PC-3 (cell line): ENCODE results near the gene PTPN1.

Source experiments
- CTCF ChIP-seq: fragments of 300-600 bp; sonication (generic); conservative IDR thresholded peaks from 2 replicates; pipeline ENCODE4 v1.5.1; 2017; ENCODE audit warnings: antibody characterized with exemption, low read depth, mild to moderate bottlenecking, low read length
- EZH2 ChIP-seq: fragments of 300-600 bp; sonication (generic); IDR thresholded peaks from one replicate; pipeline ENCODE4 v1.6.1; 2017; ENCODE audit warnings: antibody characterized with exemption, mild to moderate bottlenecking, low read length; ENCODE audit not compliant: unreplicated experiment
- EZH2phosphoT487 ChIP-seq: fragments of 300-600 bp; sonication (generic); IDR thresholded peaks from 2 replicates; pipeline ENCODE4 v1.6.1; 2018; ENCODE audit warnings: mild to moderate bottlenecking, antibody characterized with exemption, low read length, borderline replicate concordance

GRCh38 chr20:50460608-50461267, 49.4 kb upstream of the PTPN1 start:
- no peak for TF ChIP-seq EZH2
- peak; percentile 98 for TF ChIP-seq CTCF
- no peak for TF ChIP-seq EZH2phosphoT487
